ENCODE measurements around the gene OPTN. TPM values are rescaled to one million over a fixed set of nuclear protein-coding genes. Genes with fewer than 3 reads are reported as not detected.

Gene OPTN
- total and polyA plus RNA-seq, 8 donors = 32.6 to 82.3 (median 40.9) TPM

- H3K36me3 ChIP-seq = no peaks in the 10 kb centered on the region
- H3K9me3 ChIP-seq = no peaks in the 10 kb centered on the region
- TF ChIP-seq POLR2AphosphoS5 (IDR thresholded peaks at IDR 0.05) (peak; percentile 32 to 85 (median 84)), POLR2A (IDR thresholded peaks at IDR 0.05) (no peak), EP300 (IDR thresholded peaks at IDR 0.05) (peak; percentile 15)
- TF ChIP-seq, protein P1, sequence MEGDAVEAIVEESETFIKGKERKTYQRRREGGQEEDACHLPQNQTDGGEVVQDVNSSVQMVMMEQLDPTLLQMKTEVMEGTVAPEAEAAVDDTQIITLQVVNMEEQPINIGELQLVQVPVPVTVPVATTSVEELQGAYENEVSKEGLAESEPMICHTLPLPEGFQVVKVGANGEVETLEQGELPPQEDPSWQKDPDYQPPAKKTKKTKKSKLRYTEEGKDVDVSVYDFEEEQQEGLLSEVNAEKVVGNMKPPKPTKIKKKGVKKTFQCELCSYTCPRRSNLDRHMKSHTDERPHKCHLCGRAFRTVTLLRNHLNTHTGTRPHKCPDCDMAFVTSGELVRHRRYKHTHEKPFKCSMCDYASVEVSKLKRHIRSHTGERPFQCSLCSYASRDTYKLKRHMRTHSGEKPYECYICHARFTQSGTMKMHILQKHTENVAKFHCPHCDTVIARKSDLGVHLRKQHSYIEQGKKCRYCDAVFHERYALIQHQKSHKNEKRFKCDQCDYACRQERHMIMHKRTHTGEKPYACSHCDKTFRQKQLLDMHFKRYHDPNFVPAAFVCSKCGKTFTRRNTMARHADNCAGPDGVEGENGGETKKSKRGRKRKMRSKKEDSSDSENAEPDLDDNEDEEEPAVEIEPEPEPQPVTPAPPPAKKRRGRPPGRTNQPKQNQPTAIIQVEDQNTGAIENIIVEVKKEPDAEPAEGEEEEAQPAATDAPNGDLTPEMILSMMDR (IDR thresholded peaks at IDR 0.05) = peak in 5 of 7 experiments; percentile 64 to 96 (median 85)
- H3K4me1 ChIP-seq = peaks cover 14 to 20% (median 18%) of the 10 kb centered on the region in 4 donors
- H3K4me3 ChIP-seq = peak within 1 kb of the TSS; percentile 44 to 59 (median 55)
- peak; percentile 98 to 100 for DNase-seq
- WGBS, 5 donors = 0 to 1% (median 1%) methylated on average over 16 to 56 of the region's 56 CpGs
- intact Hi-C loops (cut with DNase I; ENCODE audit: low total_unique reads) = loop anchor here (10.0 kb wide), 1 partner anchor 134 kb away; no protein-coding TSS in a partner anchor
- peak within 1 kb of the TSS in 2 of 5 donors; percentile 11 to 65 for H3K27ac ChIP-seq
- no peaks in the 10 kb centered on the region for H3K27me3 ChIP-seq
Measured at GRCh38 chr10:13160934-13161856, 61.2 kb downstream of the OPTN start, which contains the start of gene MCM10. Gene MCM10, plus strand, starts transcription at chr10:13161558. Its CDS starts 2,645 bp downstream, at chr10:13164203.

DNA sequence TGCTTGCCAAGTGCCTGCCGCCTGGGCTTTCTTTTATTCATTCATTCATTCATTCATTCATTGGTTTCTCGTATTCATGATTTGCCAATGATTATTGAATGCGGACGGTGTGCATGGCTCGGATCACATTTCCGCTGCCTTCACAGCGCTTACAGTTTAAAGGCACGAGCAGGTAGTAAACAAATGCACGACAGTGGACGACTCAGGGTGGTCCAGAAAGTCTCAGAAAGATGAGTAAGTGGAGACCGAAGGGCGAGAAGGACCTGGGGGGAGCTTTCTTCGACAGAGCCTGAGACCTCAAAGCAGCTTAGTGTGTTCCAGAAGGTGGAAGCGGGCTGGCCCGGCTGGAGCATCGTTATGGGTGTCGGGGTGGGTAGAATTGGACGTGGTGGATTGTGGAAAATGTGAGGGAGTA is 61.9 kb downstream of the OPTN start:
- Histone ChIP-seq H3K27ac (peak overlapping the region in 2 of 5 donors; percentile 11 to 65), H3K4me1 (peaks cover 14 to 20% (median 18%) of the 10 kb centered on the region in 4 donors), H3K9me3 (no peaks in the 10 kb centered on the region), H3K36me3 (no peaks in the 10 kb centered on the region), H3K4me3 (peak overlapping the region; percentile 44 to 59 (median 55)), H3K27me3 (no peaks in the 10 kb centered on the region)
- no peak for DNase-seq
- WGBS, 5 donors = 2 to 6% (median 3%) methylated on average over 18 of the region's 18 CpGs
- intact Hi-C loops (cut with DNase I; ENCODE audit: low total_unique reads) = loop anchor here (10.0 kb wide), 1 partner anchor 133 kb away; no protein-coding TSS in a partner anchor
- TF ChIP-seq, protein P1 (IDR thresholded peaks at IDR 0.05) = no peak
- no peak for TF ChIP-seq POLR2AphosphoS5 (IDR thresholded peaks at IDR 0.05)
- no peak for TF ChIP-seq POLR2A (IDR thresholded peaks at IDR 0.05)
- no peak for TF ChIP-seq EP300 (IDR thresholded peaks at IDR 0.05)

- TF ChIP-seq POLR2A (IDR thresholded peaks at IDR 0.05) = no peak
- TF ChIP-seq, protein P1 (IDR thresholded peaks at IDR 0.05) = no peak
- TF ChIP-seq POLR2AphosphoS5 (IDR thresholded peaks at IDR 0.05) = no peak
- no peak for TF ChIP-seq EP300 (IDR thresholded peaks at IDR 0.05)
- no peak overlapping the region for H3K27ac ChIP-seq
- WGBS, 5 donors = 87 to 90% (median 89%) methylated on average over 3 of the region's 3 CpGs
- DNase-seq = no peak
- H3K4me3 ChIP-seq = no peak overlapping the region
- H3K9me3 ChIP-seq = no peaks in the 10 kb centered on the region
- intact Hi-C loops (cut with DNase I; ENCODE audit: low total_unique reads) = loop anchor here (10.0 kb wide), 1 partner anchor 131 kb away; no protein-coding TSS in a partner anchor
- no peaks in the 10 kb centered on the region for H3K27me3 ChIP-seq
- H3K36me3 ChIP-seq = no peaks in the 10 kb centered on the region
- H3K4me1 ChIP-seq = peaks cover 14 to 19% (median 17%) of the 10 kb centered on the region in 4 donors
Measured at GRCh38 chr10:13163859-13164258, 63.9 kb downstream of the OPTN start.

- Histone ChIP-seq H3K27ac (no peak overlapping the region), H3K27me3 (no peaks in the 10 kb centered on the region), H3K4me3 (no peak overlapping the region), H3K36me3 (no peaks in the 10 kb centered on the region), H3K9me3 (no peaks in the 10 kb centered on the region), H3K4me1 (peaks cover 14 to 18% (median 17%) of the 10 kb centered on the region in 4 donors)
- intact Hi-C loops (cut with DNase I; ENCODE audit: low total_unique reads) = loop anchor here (10.0 kb wide), 1 partner anchor 130 kb away; no protein-coding TSS in a partner anchor
- TF ChIP-seq EP300 (IDR thresholded peaks at IDR 0.05) = no peak
- no peak for TF ChIP-seq POLR2AphosphoS5 (IDR thresholded peaks at IDR 0.05)
- TF ChIP-seq, protein P1 (IDR thresholded peaks at IDR 0.05) = no peak
- no peak for TF ChIP-seq POLR2A (IDR thresholded peaks at IDR 0.05)
- no peak for DNase-seq
Measured at GRCh38 chr10:13165177-13165576, 65.2 kb downstream of the OPTN start.

All from stomach (tissue), 9 donors.